Measurements from ENCODE around the gene TEX50. TPM values are rescaled to one million over a fixed set of nuclear protein-coding genes. Genes with fewer than 3 reads are reported as not detected.

The TEX50 gene, protein sequence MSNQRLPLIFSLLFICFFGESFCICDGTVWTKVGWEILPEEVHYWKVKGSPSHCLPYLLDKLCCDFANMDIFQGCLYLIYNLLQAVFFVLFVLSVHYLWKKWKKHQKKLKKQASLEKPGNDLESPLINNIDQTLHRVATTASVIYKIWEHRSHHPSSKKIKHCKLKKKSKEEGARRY
- total RNA-seq = not detected in 2 replicates

GRCh38 chr1:173635116-173635515 is at the start of gene TEX50:
Gene TEX50 (plus strand): TSS chr1:173635338. CDS start chr1:173635522, 184 bp downstream.

GRCh38 chr1:173603056-173603591 is 32.0 kb upstream of the TEX50 start, which contains the start of gene SLC9C2:
Gene SLC9C2 (minus strand): TSS chr1:173603072. CDS start chr1:173601776, 1,296 bp downstream.

GRCh38 chr1:173669491-173669941 is 34.4 kb downstream of the TEX50 start, which contains the start of gene ANKRD45:
Gene ANKRD45 (minus strand): TSS chr1:173669851. CDS start chr1:173659418, 10,433 bp downstream.

Other genes starting within 250 kb of the TEX50 start
- gene PRDX6, start 158.0 kb upstream of the TEX50 start, total RNA-seq = 98.1 and 109 TPM in 2 replicates
- not detected in 2 replicates for gene SLC9C2, start 32.3 kb upstream of the TEX50 start, total RNA-seq
- under 0.01 TPM in 1 of 2 replicates, not detected in the other for gene ANKRD45, start 34.5 kb downstream of the TEX50 start, total RNA-seq
- gene KLHL20, start 79.6 kb downstream of the TEX50 start, total RNA-seq = 40.1 and 44.3 TPM in 2 replicates
- gene DARS2, start 189.3 kb downstream of the TEX50 start, total RNA-seq = 9.1 and 10.5 TPM in 2 replicates
- gene CENPL, start 189.5 kb downstream of the TEX50 start, total RNA-seq = 4.7 and 5.3 TPM in 2 replicates
- 542 and 586 TPM in 2 replicates for gene GAS5, start 232.7 kb downstream of the TEX50 start, total RNA-seq
- 4.9 and 5.2 TPM in 2 replicates for gene ZBTB37, start 233.0 kb downstream of the TEX50 start, total RNA-seq